Measurements from ENCODE around the gene CDH4. TPM values are rescaled to one million over a fixed set of nuclear protein-coding genes. Genes with fewer than 3 reads are reported as not detected.

Gene CDH4
- total and polyA plus RNA-seq, 2 of the 8 experiments (the other 6 are each of a cell fraction or from before 2014, with no cell fraction given), result 4.3 to 7.9 TPM

- Histone ChIP-seq H4K20me1 (replicated peaks in 1 of 2; ENCODE audit: control insufficient read depth in 1 of 2, insufficient read depth in 2 of 2, low read length in 2 of 2) (no peaks in the 10 kb centered on the region), H3K27ac (ENCODE audit: low read depth, low read length) (no peak overlapping the region), H4K5ac (ENCODE audit: insufficient read length, low read depth, low read length) (no peak overlapping the region), H3K9me3 (ENCODE audit: insufficient read depth in 2 of 2, low read depth in 1 of 2, low read length in 1 of 2) (no peaks in the 10 kb centered on the region), H2BK5ac (ENCODE audit: low read depth, low read length) (no peak overlapping the region), H3K9ac (replicated peaks in 1 of 4; ENCODE audit: extremely low read depth in 1 of 4, low read depth in 3 of 4, low read length in 3 of 4) (no peak overlapping the region), H3K4me3 (ENCODE audit: extremely low read depth in 1 of 4, insufficient read depth in 2 of 4, low read depth in 3 of 4, low read length in 4 of 4) (no peak overlapping the region), H2BK15ac (ENCODE audit: low read length) (no peak overlapping the region), H3K27me3 (replicated peaks in 1 of 4; ENCODE audit: control insufficient read depth in 3 of 4, extremely low read depth in 1 of 4, insufficient read depth in 3 of 4, low read length in 3 of 4) (0 out of 7 replicates have a peak, but pooled peaks cover 0 to 3% (median 0%) of the 10 kb centered on the region in 4 experiments), H2BK12ac (ENCODE audit: low read depth, low read length) (no peak overlapping the region), H3K4me1 (replicated peaks in 1 of 4; ENCODE audit: control insufficient read depth in 3 of 4, insufficient read depth in 4 of 4, low read length in 3 of 4) (peaks cover 0 to 3% (median 0%) of the 10 kb centered on the region in 4 experiments; a peak in 1 of 7 replicates), H3K36me3 (ENCODE audit: control insufficient read depth in 2 of 4, insufficient read depth in 4 of 4, low read length in 3 of 4) (no peaks in the 10 kb centered on the region), H3K18ac (ENCODE audit: extremely low read depth, low read length) (no peak overlapping the region), H4K91ac (replicated peaks; ENCODE audit: insufficient read length, low read length) (no peak overlapping the region), H3K23ac (ENCODE audit: insufficient read length) (no peak overlapping the region), H3K79me2 (ENCODE audit: control insufficient read depth in 1 of 2, insufficient read depth in 2 of 2, low read length in 2 of 2) (no peaks in the 10 kb centered on the region), H4K8ac (ENCODE audit: extremely low read depth, insufficient read depth, low read length) (no peak overlapping the region), H3K56ac (replicated peaks; ENCODE audit: insufficient read length, low read depth, low read length) (no peak overlapping the region), H3K4ac (replicated peaks; ENCODE audit: insufficient read length, low read depth, low read length) (no peak overlapping the region), H3K14ac (ENCODE audit: insufficient read length) (no peak overlapping the region), H3K79me1 (ENCODE audit: low read depth, low read length) (no peaks in the 10 kb centered on the region), H3K23me2 (ENCODE audit: low read depth, low read length) (no peaks in the 10 kb centered on the region), H2AFZ (ENCODE audit: low read length) (no peak overlapping the region), H2AK5ac (ENCODE audit: low read depth, low read length) (no peak overlapping the region), H3K4me2 (ENCODE audit: insufficient read depth in 1 of 2, low read depth in 2 of 2, low read length in 2 of 2) (no peak overlapping the region), H2BK20ac (ENCODE audit: low read length) (no peak overlapping the region), H2BK120ac (replicated peaks; ENCODE audit: low read depth, low read length) (no peak overlapping the region)
- 89% methylated on average over 15 of the region's 15 CpGs; no CpG with 5 or more reads in 1 of the 2 experiments for WGBS, 2 experiments (ENCODE audit: extremely low coverage in 1 of 2, insufficient coverage in 1 of 2, insufficient read length in 1 of 2, insufficient replicate concordance in 2 of 2, low coverage in 1 of 2, low lambda C conversion rate in 2 of 2, missing lambda C conversion rate in 1 of 2)
- FAIRE-seq (no peak), DNase-seq (ENCODE audit: low read depth in 1 of 2, low spot score in 2 of 2) (no peak)
- ChIA-PET CTCF (ENCODE audit: partially characterized antibody) (interaction anchor here (1.2 to 2.2 kb wide), 2 partner anchors 53 to 71 kb away, joined by 3 to 6 read pairs; no protein-coding TSS in a partner anchor), POLR2A (ENCODE audit: partially characterized antibody) (interaction anchor here (1.7 kb wide), 1 partner anchor 8 kb away, joined by 3 read pairs; no protein-coding TSS in a partner anchor)
- TF ChIP-seq BRCA1 (IDR thresholded peaks at IDR 0.05; ENCODE audit: low read depth, low read length) (no peak), SRF (IDR thresholded peaks at IDR 0.05; ENCODE audit: low read depth, low read length) (no peak), CHD2 (IDR thresholded peaks at IDR 0.05; ENCODE audit: low read length) (no peak), CTCF (IDR thresholded peaks at IDR 0.05; ENCODE audit: control extremely low read depth in 1 of 3, insufficient read depth in 1 of 3, low read depth in 1 of 3, low read length in 3 of 3) (no peak), YY1 (IDR thresholded peaks at IDR 0.05; ENCODE audit: low read depth, low read length) (no peak), RBBP5 (IDR thresholded peaks at IDR 0.05; ENCODE audit: borderline replicate concordance, low read depth, low read length) (no peak), CTBP2 (IDR thresholded peaks at IDR 0.05; ENCODE audit: borderline replicate concordance, insufficient read depth, insufficient read length, low read length) (no peak), KDM5A (IDR thresholded peaks at IDR 0.05; ENCODE audit: low read length) (no peak), CBX5 (IDR thresholded peaks at IDR 0.05; ENCODE audit: low read depth, low read length) (no peak), MAFK (IDR thresholded peaks at IDR 0.05; ENCODE audit: low read depth, low read length) (no peak), CHD1 (IDR thresholded peaks at IDR 0.05; ENCODE audit: low read depth, low read length) (no peak), PHF8 (conservative IDR thresholded peaks at IDR 0.05; ENCODE audit: low read depth, low read length) (no peak)
Measured at GRCh38 chr20:61815176-61815575, 563.1 kb downstream of the CDH4 start.

All from H1 (cell line).